Measurements from ENCODE around the gene PLCH2.

DNA sequence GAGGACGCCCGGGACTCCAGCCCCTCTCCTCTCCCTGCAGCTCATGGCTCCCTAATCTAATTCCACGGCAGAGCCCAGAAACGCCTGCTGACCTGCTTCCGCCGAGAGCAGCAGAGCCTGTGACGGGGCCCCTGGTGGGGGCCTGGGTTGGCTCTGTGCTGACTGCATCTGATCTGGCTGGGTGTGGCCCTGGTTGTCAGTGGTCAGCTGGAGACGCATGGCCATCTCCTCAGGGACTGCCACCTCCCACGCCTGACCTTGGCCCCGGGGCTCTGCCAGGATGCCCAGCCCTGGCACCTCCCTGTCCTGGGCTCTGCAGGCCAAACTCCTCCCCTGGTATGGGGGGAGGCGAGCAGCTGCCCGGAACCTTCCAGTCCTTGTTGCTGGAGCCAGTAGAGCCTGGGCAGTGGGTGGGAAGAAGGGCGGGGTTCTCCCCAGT, 1.1 kb upstream of the PLCH2 start:
- TF ChIP-seq NFYB (IDR thresholded peaks at IDR 0.05; ENCODE audit: insufficient read depth, low read depth, low read length) (no peak), CREB1 (IDR thresholded peaks at IDR 0.05; ENCODE audit: low read depth) (no peak), CHD2 (IDR thresholded peaks at IDR 0.05; ENCODE audit: borderline replicate concordance, low read depth, low read length) (no peak)
- TF ChIP-seq, protein P1, sequence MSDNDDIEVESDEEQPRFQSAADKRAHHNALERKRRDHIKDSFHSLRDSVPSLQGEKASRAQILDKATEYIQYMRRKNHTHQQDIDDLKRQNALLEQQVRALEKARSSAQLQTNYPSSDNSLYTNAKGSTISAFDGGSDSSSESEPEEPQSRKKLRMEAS (IDR thresholded peaks at IDR 0.05; ENCODE audit: low read depth, low read length): no peak

All from GM12878 (cell line).